Endothelial cell of umbilical vein (primary cell): Measurements from ENCODE around the gene INSC. TPM values are rescaled to one million over a fixed set of nuclear protein-coding genes. Genes with fewer than 3 reads are reported as not detected.

Source experiments
- BruUV-seq: library from RNA; stranded (reverse); fragments of 400-500 nt; replicated peaks from 2 replicates; lab custom pipeline; 2021; lab: Mats Ljungman, UMichigan
- CTCF ChIA-PET: fragments of 300-600, 350-600 bp; sonication (Branson Sonifier 250); formaldehyde crosslinking; loops from one replicate; lab custom pipeline; 2021; ENCODE audit warnings: antibody characterized with exemption, inconsistent platforms; lab: Charles Lee
- POLR2A ChIA-PET: fragments of 300-600, 350-600 bp; sonication (Branson Sonifier 250); formaldehyde crosslinking; loops from one replicate; lab custom pipeline; 2021; ENCODE audit warnings: antibody characterized with exemption, inconsistent platforms; lab: Charles Lee
- DNase-seq: peaks from one replicate; pipeline ENCODE4 v3.0.0-alpha.2; 2011; ENCODE audit warnings: low read depth, low spot score
- FAIRE-seq: peaks from 2 replicates; lab custom pipeline; 2011; peaks lifted over from hg19 to GRCh38; lab: Jason Lieb, UNC
- H2AFZ ChIP-seq: 2 replicates; pipeline ENCODE4 v1.6.0; 2012; ENCODE audit warnings: low read depth, low read length, control low read depth, inconsistent platforms
- H3K27ac ChIP-seq: 2 replicates; pipeline ENCODE4 v1.5.1; 2011; ENCODE audit warnings: low read depth, mild to moderate bottlenecking, control low read depth, low read length, moderate library complexity; ENCODE audit not compliant: insufficient read depth
- H3K27me3 ChIP-seq, 2 experiments: 2 replicates each; pipeline versions ENCODE4 v1.6.0 to v1.6.1; 2011; ENCODE audit warnings: low read length in 2 of 2, mixed read lengths in 1 of 2; ENCODE audit not compliant: control insufficient read depth in 2 of 2, insufficient read depth in 2 of 2
- H3K36me3 ChIP-seq, 2 experiments: 2 replicates in 1 of 2; 3 replicates in 1 of 2; pipeline ENCODE4 v1.5.1; 2011; ENCODE audit warnings: low read length in 2 of 2, mild to moderate bottlenecking in 1 of 2, moderate library complexity in 1 of 2; ENCODE audit not compliant: control insufficient read depth in 2 of 2, insufficient read depth in 2 of 2; ENCODE audit errors: extremely low read depth in 1 of 2
- H3K4me1 ChIP-seq: 3 replicates; pipeline ENCODE4 v1.5.1; 2011; ENCODE audit warnings: mild to moderate bottlenecking, low read length; ENCODE audit not compliant: control insufficient read depth, insufficient read depth; ENCODE audit errors: extremely low read depth
- H3K4me2 ChIP-seq: 2 replicates; pipeline ENCODE4 v1.6.1; 2011; ENCODE audit warnings: low read length, control low read depth, mixed read lengths; ENCODE audit not compliant: insufficient read depth
- H3K4me3 ChIP-seq, 3 experiments: fragments of 200-600 bp in 1 of 3; sonication (generic), shearing (Covaris generic) in 1 of 3; replicated peaks in 1 of 3; 2 replicates each; pipeline ENCODE4 v1.5.1; 2011 to 2016; ENCODE audit warnings: control low read depth in 3 of 3, low read length in 3 of 3, mild to moderate bottlenecking in 2 of 3, inconsistent platforms in 1 of 3, low read depth in 1 of 3, moderate library complexity in 1 of 3; ENCODE audit not compliant: insufficient read depth in 1 of 3
- H3K79me2 ChIP-seq: 2 replicates; pipeline ENCODE4 v1.6.0; 2012; ENCODE audit warnings: low read length, inconsistent platforms; ENCODE audit not compliant: control insufficient read depth, insufficient read depth
- H3K9ac ChIP-seq: replicated peaks from 2 replicates; pipeline ENCODE3; 2011; ENCODE audit warnings: low read length, control low read depth; ENCODE audit not compliant: insufficient read depth; ENCODE audit errors: extremely low read depth
- H3K9me1 ChIP-seq: replicated peaks from 3 replicates; pipeline ENCODE4 v1.6.0; 2011; ENCODE audit warnings: mild to moderate bottlenecking, low read length; ENCODE audit not compliant: control insufficient read depth, insufficient read depth; ENCODE audit errors: extremely low read depth
- H3K9me3 ChIP-seq: replicated peaks from 2 replicates; pipeline ENCODE4 v1.5.1; 2012; ENCODE audit warnings: low read length, inconsistent platforms; ENCODE audit not compliant: control insufficient read depth, insufficient read depth
- H4K20me1 ChIP-seq: replicated peaks from 2 replicates; pipeline ENCODE3; 2011; ENCODE audit warnings: mild to moderate bottlenecking, low read length; ENCODE audit not compliant: control insufficient read depth, insufficient read depth; ENCODE audit errors: extremely low read depth
- EZH2 ChIP-seq: IDR thresholded peaks from 2 replicates; pipeline ENCODE4 v1.6.1; 2012; ENCODE audit warnings: borderline replicate concordance, low read depth, mild to moderate bottlenecking, moderate library complexity, low read length, inconsistent platforms; ENCODE audit not compliant: severe bottlenecking
- FOS ChIP-seq: IDR thresholded peaks from 2 replicates; pipeline ENCODE4 v1.6.1; 2011; ENCODE audit warnings: mild to moderate bottlenecking, low read length, moderate library complexity, borderline replicate concordance; ENCODE audit not compliant: insufficient read depth
- GATA2 ChIP-seq: IDR thresholded peaks from 2 replicates; pipeline ENCODE4 v1.7.0; 2011; ENCODE audit warnings: low read depth, mild to moderate bottlenecking, moderate library complexity, mixed read lengths, low read length; ENCODE audit not compliant: insufficient read length, insufficient read depth
- JUN ChIP-seq: IDR thresholded peaks from 2 replicates; pipeline ENCODE4 v1.6.1; 2011; ENCODE audit warnings: borderline replicate concordance, low read depth; ENCODE audit not compliant: insufficient read length, insufficient read depth
- MYC ChIP-seq: IDR thresholded peaks from one replicate; pipeline ENCODE4 v1.6.1; 2011; ENCODE audit warnings: mild to moderate bottlenecking, low read depth, low read length
- POLR2A ChIP-seq: IDR thresholded peaks from 2 replicates; pipeline ENCODE4 v1.6.1; 2012; ENCODE audit warnings: low read depth, mild to moderate bottlenecking, control low read depth, low read length
- POLR2AphosphoS5 ChIP-seq: IDR thresholded peaks from 2 replicates; pipeline ENCODE4 v1.6.1; 2012; ENCODE audit warnings: low read depth, mild to moderate bottlenecking, control low read depth, low read length, moderate library complexity; ENCODE audit not compliant: insufficient read depth
- dilution Hi-C: fragments of 300-500 bp; cut with MboI; formaldehyde crosslinking; loops from one replicate; pipeline ENCODE4 v1.15.0; 2019; ENCODE audit warnings: low sequenced_read_pairs; ENCODE audit not compliant: extremely low pct_ligation_motif_present
- intact Hi-C: fragments of 100-400 bp; cut with micrococcal nuclease; formaldehyde crosslinking; loops from one replicate; pipeline ENCODE4 v1.10.0; 2022
- polyA plus RNA-seq, 4 experiments: library from polyadenylated mRNA; depleted of rRNA in 3 of 4; stranded (reverse) in 3 of 4; unstranded in 1 of 4; fragments of >200 nt; gene quantifications; 2 replicates each; pipeline versions ENCODE4 v1.2.1 to v1.2.3, GENCODE V29; 2011 to 2012; ENCODE audit warnings: missing spikeins in 1 of 4
- total RNA-seq: library from RNA; stranded (reverse); gene quantifications from 2 replicates; pipeline ENCODE4 v1.2.3, GENCODE V29; 2021
- TF ChIP-seq, protein P1 (sequence below): IDR thresholded peaks from 2 replicates; pipeline ENCODE4 v1.6.1; 2011; ENCODE audit not compliant: insufficient read depth, insufficient read length
- TF ChIP-seq, protein P2 (sequence below), 2 donors: IDR thresholded peaks; 1 replicate in 1 of 2; 2 replicates in 1 of 2; pipeline ENCODE4 v1.5.1; 2011; ENCODE audit warnings: low read length in 2 of 2, mild to moderate bottlenecking in 2 of 2, moderate library complexity in 2 of 2, control low read depth in 1 of 2, inconsistent platforms in 1 of 2, low read depth in 1 of 2; ENCODE audit not compliant: insufficient read depth in 1 of 2; ENCODE audit errors: extremely low read depth in 1 of 2

Gene INSC
- total and polyA plus RNA-seq, 2 donors (not counting 3 experiments of a cell fraction or from before 2014, with no cell fraction given): not detected

DNA sequence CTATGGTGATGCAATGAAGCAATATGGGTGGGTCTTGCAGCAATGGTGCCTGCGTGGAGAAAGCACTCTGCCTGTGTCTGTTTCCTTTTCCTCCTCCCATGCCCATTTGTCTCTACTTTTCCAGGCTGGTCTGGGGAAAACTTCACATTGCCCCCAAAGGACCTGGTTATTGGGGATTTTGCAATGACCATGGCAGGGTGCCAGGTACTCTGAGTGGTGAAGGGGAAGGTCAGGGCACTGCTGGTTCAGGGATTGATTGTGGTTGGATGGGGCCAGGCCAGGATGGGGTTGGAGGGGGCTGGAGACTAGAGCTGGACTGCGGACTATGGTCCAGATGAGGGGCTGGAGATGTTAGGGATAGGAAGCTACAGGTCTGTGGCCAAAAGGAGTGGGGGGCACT lies 92.1 kb downstream of the INSC start:
- no peaks in the 10 kb centered on the region for H3K9me3 ChIP-seq
- CTCF ChIA-PET: interaction anchor here (2.7 to 3.4 kb wide), 3 partner anchors 105 to 417 kb away, joined by 9 to 65 read pairs (median 23); no protein-coding TSS in a partner anchor
- no peaks in the 10 kb centered on the region for H3K79me2 ChIP-seq
- intact Hi-C loops: no loop called here
- FAIRE-seq: no peak
- DNase-seq: no peak
- H4K20me1 ChIP-seq: no peaks in the 10 kb centered on the region
- H3K4me2 ChIP-seq: no peak overlapping the region
- no peak for TF ChIP-seq FOS
- TF ChIP-seq, protein P1, sequence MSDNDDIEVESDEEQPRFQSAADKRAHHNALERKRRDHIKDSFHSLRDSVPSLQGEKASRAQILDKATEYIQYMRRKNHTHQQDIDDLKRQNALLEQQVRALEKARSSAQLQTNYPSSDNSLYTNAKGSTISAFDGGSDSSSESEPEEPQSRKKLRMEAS: no peak
- no peak for TF ChIP-seq POLR2AphosphoS5
- TF ChIP-seq GATA2: no peak
- no peak for TF ChIP-seq EZH2
- no peak for TF ChIP-seq MYC
- TF ChIP-seq POLR2A: no peak
- TF ChIP-seq, protein P2, sequence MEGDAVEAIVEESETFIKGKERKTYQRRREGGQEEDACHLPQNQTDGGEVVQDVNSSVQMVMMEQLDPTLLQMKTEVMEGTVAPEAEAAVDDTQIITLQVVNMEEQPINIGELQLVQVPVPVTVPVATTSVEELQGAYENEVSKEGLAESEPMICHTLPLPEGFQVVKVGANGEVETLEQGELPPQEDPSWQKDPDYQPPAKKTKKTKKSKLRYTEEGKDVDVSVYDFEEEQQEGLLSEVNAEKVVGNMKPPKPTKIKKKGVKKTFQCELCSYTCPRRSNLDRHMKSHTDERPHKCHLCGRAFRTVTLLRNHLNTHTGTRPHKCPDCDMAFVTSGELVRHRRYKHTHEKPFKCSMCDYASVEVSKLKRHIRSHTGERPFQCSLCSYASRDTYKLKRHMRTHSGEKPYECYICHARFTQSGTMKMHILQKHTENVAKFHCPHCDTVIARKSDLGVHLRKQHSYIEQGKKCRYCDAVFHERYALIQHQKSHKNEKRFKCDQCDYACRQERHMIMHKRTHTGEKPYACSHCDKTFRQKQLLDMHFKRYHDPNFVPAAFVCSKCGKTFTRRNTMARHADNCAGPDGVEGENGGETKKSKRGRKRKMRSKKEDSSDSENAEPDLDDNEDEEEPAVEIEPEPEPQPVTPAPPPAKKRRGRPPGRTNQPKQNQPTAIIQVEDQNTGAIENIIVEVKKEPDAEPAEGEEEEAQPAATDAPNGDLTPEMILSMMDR (IDR thresholded peaks at IDR 0.05; ENCODE audit: extremely low read depth in 1 of 2, insufficient read depth in 1 of 2, low read depth in 1 of 2, low read length in 2 of 2): no peak
- TF ChIP-seq JUN: no peak
- dilution Hi-C loops: no loop called here
- H3K27me3 ChIP-seq: no peaks in the 10 kb centered on the region
- POLR2A ChIA-PET: no interaction called here
- no peaks in the 10 kb centered on the region for H3K4me1 ChIP-seq
- no peak overlapping the region for H3K27ac ChIP-seq
- H3K4me3 ChIP-seq: no peak overlapping the region
- no peaks in the 10 kb centered on the region for H3K9me1 ChIP-seq
- BruUV-seq: no TSS peak
- H3K36me3 ChIP-seq: no peaks in the 10 kb centered on the region
- H2AFZ ChIP-seq: no peak overlapping the region
- H3K9ac ChIP-seq: no peak overlapping the region
